Panc1 (cell line): ENCODE data around the gene SLCO2B1. TPM values are rescaled to one million over a fixed set of nuclear protein-coding genes. Genes with fewer than 3 reads are reported as not detected.

Experiments used
- ATAC-seq: fragments of 200-7000 bp; cut with Tn5 transposase; 2 replicates; pipeline ENCODE4 v1.9.1; 2020; ENCODE audit warnings: mild to moderate bottlenecking, moderate library complexity
- BruUV-seq: library from RNA; stranded (reverse); fragments of 400-500 nt; replicated peaks from 2 replicates; lab custom pipeline; 2021; lab: Mats Ljungman, UMichigan
- CTCF ChIA-PET: fragments of 300-600 bp; sonication (Branson Sonifier 250); formaldehyde crosslinking; loops from one replicate; lab custom pipeline; 2022; ENCODE audit warnings: antibody characterized with exemption; lab: Charles Lee
- POLR2A ChIA-PET: fragments of 300-600 bp; sonication (Branson Sonifier 250); formaldehyde crosslinking; loops from one replicate; lab custom pipeline; 2022; ENCODE audit warnings: antibody characterized with exemption; lab: Charles Lee
- DNase-seq: peaks from one replicate; pipeline ENCODE4 v3.0.0-alpha.2; 2010; ENCODE audit warnings: low read depth, low spot score
- H3K27ac ChIP-seq: 2 replicates; pipeline ENCODE4 v1.5.1; 2011; ENCODE audit warnings: mild to moderate bottlenecking, low read length, inconsistent platforms
- H3K27me3 ChIP-seq: fragments of 200-500 bp; sonication (Bioruptor generic); 2 replicates; pipeline ENCODE4 v1.6.0; 2014; ENCODE audit warnings: low read length, inconsistent platforms; ENCODE audit not compliant: control insufficient read depth, insufficient read depth
- H3K36me3 ChIP-seq: fragments of 200-500 bp; sonication (Bioruptor generic); 2 replicates; pipeline ENCODE4 v1.5.1; 2014; ENCODE audit warnings: inconsistent platforms, mild to moderate bottlenecking, low read length, moderate library complexity; ENCODE audit not compliant: control insufficient read depth, insufficient read depth
- H3K4me1 ChIP-seq: 2 replicates; pipeline ENCODE4 v1.5.1; 2011; ENCODE audit warnings: inconsistent platforms, mild to moderate bottlenecking, low read length, moderate library complexity; ENCODE audit not compliant: control insufficient read depth, insufficient read depth
- H3K4me3 ChIP-seq, 2 experiments: 2 replicates each; pipeline ENCODE4 v1.5.1; 2011 to 2012; ENCODE audit warnings: low read depth in 2 of 2, low read length in 2 of 2, mild to moderate bottlenecking in 2 of 2, inconsistent platforms in 1 of 2, moderate library complexity in 1 of 2
- H3K9me3 ChIP-seq: fragments of 200-500 bp; sonication (Bioruptor generic); 2 replicates; pipeline ENCODE4 v1.5.1; 2014; ENCODE audit warnings: low read depth, mild to moderate bottlenecking, inconsistent platforms, low read length, moderate library complexity; ENCODE audit not compliant: control insufficient read depth, insufficient read depth
- CTCF ChIP-seq: fragments of 450-650 bp; IDR thresholded peaks from 2 replicates; pipeline ENCODE4 v1.5.1; 2017; ENCODE audit warnings: mild to moderate bottlenecking
- POLR2AphosphoS5 ChIP-seq: IDR thresholded peaks from 2 replicates; pipeline ENCODE4 v1.6.1; 2012; ENCODE audit warnings: mild to moderate bottlenecking, low read depth, low read length, moderate library complexity
- REST ChIP-seq, 2 experiments: IDR thresholded peaks; 2 replicates each; pipeline ENCODE4 v1.6.1; 2011 to 2012; ENCODE audit warnings: low read depth in 2 of 2, control low read depth in 1 of 2, low read length in 1 of 2, mild to moderate bottlenecking in 1 of 2, moderate library complexity in 1 of 2; ENCODE audit not compliant: insufficient read depth in 1 of 2
- SIN3A ChIP-seq: IDR thresholded peaks from 2 replicates; pipeline ENCODE4 v1.6.1; 2012; ENCODE audit warnings: low read depth, mild to moderate bottlenecking, low read length, moderate library complexity, borderline replicate concordance; ENCODE audit not compliant: insufficient read depth
- TCF7L2 ChIP-seq: IDR thresholded peaks from 2 replicates; pipeline ENCODE4 v1.6.1; 2011; ENCODE audit warnings: mild to moderate bottlenecking, low read depth, low read length, inconsistent platforms
- in situ Hi-C: cut with HindIII; loops from 2 replicates; pipeline ENCODE4 v1.10.0; 2016; ENCODE audit warnings: low sequenced_read_pairs, low pct_unique_long_range_greater_than_20kb
- intact Hi-C: fragments of 100-400 bp; cut with micrococcal nuclease; formaldehyde crosslinking; loops from one replicate; pipeline ENCODE4 v1.10.0; 2022; ENCODE audit not compliant: unreplicated experiment
- total RNA-seq: library from RNA; stranded (reverse); gene quantifications from one replicate; pipeline ENCODE4 v1.2.1, GENCODE V29; 2021; ENCODE audit not compliant: unreplicated experiment

SLCO2B1 gene
- total RNA-seq, 1 experiment from 2014 or later: 0.77 TPM

GRCh38 chr11:75163921-75164849, 13.3 kb downstream of the SLCO2B1 start:
- in situ Hi-C loops: no loop called here
- BruUV-seq: no TSS peak
- no peak overlapping the region for H3K4me3 ChIP-seq
- ChIA-PET CTCF (interaction anchor here (0.6 to 2.5 kb wide), 2 partner anchors 17 to 24 kb away, joined by 3 to 6 read pairs; no protein-coding TSS in a partner anchor), POLR2A (no interaction called here)
- TF ChIP-seq SIN3A: no peak
- TF ChIP-seq CTCF: no peak
- no peak for TF ChIP-seq TCF7L2
- no peak for TF ChIP-seq REST (IDR thresholded peaks at IDR 0.05; ENCODE audit: insufficient read depth in 1 of 2, low read depth in 2 of 2, low read length in 1 of 2)
- no peak for TF ChIP-seq POLR2AphosphoS5
- H3K27me3 ChIP-seq: no peaks in the 10 kb centered on the region; the same call in 1 of the 2 replicates
- DNase-seq: no peak
- H3K36me3 ChIP-seq: no peaks in the 10 kb centered on the region
- no peak for ATAC-seq
- H3K27ac ChIP-seq: no peak overlapping the region
- intact Hi-C loops: no loop called here
- no peaks in the 10 kb centered on the region for H3K4me1 ChIP-seq
- no peaks in the 10 kb centered on the region for H3K9me3 ChIP-seq

- H3K9me3 ChIP-seq: no peaks in the 10 kb centered on the region
- H3K4me3 ChIP-seq: no peak overlapping the region
- ChIA-PET CTCF (no interaction called here), POLR2A (no interaction called here)
- no TSS peak for BruUV-seq
- H3K27me3 ChIP-seq: peaks cover under 1% of the 10 kb centered on the region; the same call in 1 of the 2 replicates
- in situ Hi-C loops: no loop called here
- H3K27ac ChIP-seq: no peak overlapping the region
- intact Hi-C loops: no loop called here
- no peaks in the 10 kb centered on the region for H3K36me3 ChIP-seq
- ATAC-seq: no peak
- no peak for DNase-seq
- no peaks in the 10 kb centered on the region for H3K4me1 ChIP-seq
- TF ChIP-seq TCF7L2 (no peak), POLR2AphosphoS5 (no peak), REST (IDR thresholded peaks at IDR 0.05; ENCODE audit: insufficient read depth in 1 of 2, low read depth in 2 of 2, low read length in 1 of 2) (no peak)
These were observed 14.8 kb downstream of the SLCO2B1 start for GRCh38 chr11:75165721-75166120.
